H1 (cell line): ENCODE results near the gene OSBPL2. TPM values are rescaled to one million over a fixed set of nuclear protein-coding genes. Genes with fewer than 3 reads are reported as not detected.

Experiments
- CTCF ChIA-PET: fragments of 300-600 bp; sonication (Branson Sonifier 250); formaldehyde crosslinking; loops from one replicate; lab custom pipeline; 2021; ENCODE audit not compliant: partially characterized antibody; lab: Charles Lee
- POLR2A ChIA-PET: fragments of 300-600 bp; sonication (Branson Sonifier 250); formaldehyde crosslinking; loops from one replicate; lab custom pipeline; 2021; ENCODE audit warnings: inconsistent platforms; ENCODE audit not compliant: partially characterized antibody; lab: Charles Lee
- DNase-seq, 2 experiments: peaks; one replicate each; pipeline versions ENCODE4 v3.0.0 to v3.0.0-alpha.2; 2010 to 2022; ENCODE audit warnings: low spot score in 2 of 2, low read depth in 1 of 2, mixed read lengths in 1 of 2
- FAIRE-seq: peaks from 2 replicates; lab custom pipeline; 2011; peaks lifted over from hg19 to GRCh38; lab: Jason Lieb, UNC
- H2AFZ ChIP-seq: 2 replicates; pipeline ENCODE4 v1.8.1; 2012; ENCODE audit warnings: low read length, inconsistent platforms
- H2AK5ac ChIP-seq: 2 replicates; pipeline ENCODE4 v1.6.1; 2013; ENCODE audit warnings: low read depth, low read length
- H2BK120ac ChIP-seq: replicated peaks from 2 replicates; pipeline ENCODE3; 2013; ENCODE audit warnings: low read depth, low read length, inconsistent platforms
- H2BK12ac ChIP-seq: 2 replicates; pipeline ENCODE4 v1.6.1; 2013; ENCODE audit warnings: low read depth, low read length
- H2BK15ac ChIP-seq: 2 replicates; pipeline ENCODE4 v1.6.1; 2013; ENCODE audit warnings: low read length
- H2BK20ac ChIP-seq: 2 replicates; pipeline ENCODE4 v1.6.1; 2013; ENCODE audit warnings: low read length
- H2BK5ac ChIP-seq: 2 replicates; pipeline ENCODE4 v1.6.1; 2013; ENCODE audit warnings: low read depth, low read length
- H3K14ac ChIP-seq: 2 replicates; pipeline ENCODE4 v1.6.1; 2013; ENCODE audit warnings: inconsistent platforms; ENCODE audit not compliant: insufficient read length
- H3K18ac ChIP-seq: 2 replicates; pipeline ENCODE4 v1.6.1; 2013; ENCODE audit warnings: low read length; ENCODE audit errors: extremely low read depth
- H3K23ac ChIP-seq: 2 replicates; pipeline ENCODE4 v1.6.1; 2013; ENCODE audit warnings: inconsistent platforms; ENCODE audit not compliant: insufficient read length
- H3K23me2 ChIP-seq: 2 replicates; pipeline ENCODE4 v1.6.1; 2013; ENCODE audit warnings: low read depth, low read length
- H3K27ac ChIP-seq: 2 replicates; pipeline ENCODE4 v1.6.1; 2011; ENCODE audit warnings: low read depth, low read length, inconsistent platforms
- H3K27me3 ChIP-seq, 4 experiments: replicated peaks in 1 of 4; 1 replicate in 1 of 4; 2 replicates in 3 of 4; pipeline versions ENCODE4 v1.6.1 to v1.8.1; 2011 to 2013; ENCODE audit warnings: low read length in 3 of 4, mild to moderate bottlenecking in 3 of 4, inconsistent platforms in 2 of 4, mixed read lengths in 2 of 4, moderate library complexity in 1 of 4; ENCODE audit not compliant: control insufficient read depth in 3 of 4, insufficient read depth in 3 of 4; ENCODE audit errors: extremely low read depth in 1 of 4
- H3K36me3 ChIP-seq, 4 experiments: 2 replicates each; pipeline versions ENCODE4 v1.6.1 to v1.8.1; 2011 to 2013; ENCODE audit warnings: mild to moderate bottlenecking in 4 of 4, low read length in 3 of 4, moderate library complexity in 2 of 4, control low read depth in 1 of 4, inconsistent platforms in 1 of 4; ENCODE audit not compliant: insufficient read depth in 4 of 4, control insufficient read depth in 2 of 4
- H3K4ac ChIP-seq: replicated peaks from 2 replicates; pipeline ENCODE3; 2013; ENCODE audit warnings: low read length, low read depth, mixed read lengths, inconsistent platforms; ENCODE audit not compliant: insufficient read length
- H3K4me1 ChIP-seq, 4 experiments: replicated peaks in 1 of 4; 1 replicate in 1 of 4; 2 replicates in 3 of 4; pipeline versions ENCODE4 v1.6.1 to v1.8.1; 2011 to 2013; ENCODE audit warnings: low read length in 3 of 4, inconsistent platforms in 2 of 4, mixed read lengths in 1 of 4; ENCODE audit not compliant: insufficient read depth in 4 of 4, control insufficient read depth in 3 of 4
- H3K4me2 ChIP-seq, 2 experiments: 2 replicates each; pipeline versions ENCODE4 v1.6.1 to v1.8.1; 2011 to 2013; ENCODE audit warnings: low read depth in 2 of 2, low read length in 2 of 2, control low read depth in 1 of 2, inconsistent platforms in 1 of 2, mild to moderate bottlenecking in 1 of 2; ENCODE audit not compliant: insufficient read depth in 1 of 2
- H3K4me3 ChIP-seq, 4 experiments: fragments of 200-600, 300-600 bp in 1 of 4; sonication (generic), shearing (Covaris generic), sonication (Bioruptor Twin) in 1 of 4; 2 replicates each; pipeline versions ENCODE4 v1.5.1 to v1.8.1; 2011 to 2016; ENCODE audit warnings: low read length in 4 of 4, low read depth in 3 of 4, control low read depth in 2 of 4, inconsistent platforms in 2 of 4, mild to moderate bottlenecking in 2 of 4, mixed read lengths in 1 of 4, moderate library complexity in 1 of 4; ENCODE audit not compliant: insufficient read depth in 2 of 4; ENCODE audit errors: extremely low read depth in 1 of 4
- H3K56ac ChIP-seq: replicated peaks from 2 replicates; pipeline ENCODE3; 2013; ENCODE audit warnings: low read depth, mild to moderate bottlenecking, mixed read lengths, low read length, inconsistent platforms; ENCODE audit not compliant: insufficient read length
- H3K79me1 ChIP-seq: 2 replicates; pipeline ENCODE4 v1.6.1; 2013; ENCODE audit warnings: low read depth, low read length, control low read depth
- H3K79me2 ChIP-seq, 2 experiments: 2 replicates each; pipeline versions ENCODE4 v1.6.1 to v1.8.1; 2012 to 2013; ENCODE audit warnings: low read length in 2 of 2, mild to moderate bottlenecking in 2 of 2, inconsistent platforms in 1 of 2; ENCODE audit not compliant: insufficient read depth in 2 of 2, control insufficient read depth in 1 of 2
- H3K9ac ChIP-seq, 4 experiments: replicated peaks in 1 of 4; 1 replicate in 1 of 4; 2 replicates in 3 of 4; pipeline versions ENCODE4 v1.6.1 to v1.8.1; 2011 to 2013; ENCODE audit warnings: low read depth in 3 of 4, low read length in 3 of 4, control low read depth in 2 of 4, mild to moderate bottlenecking in 2 of 4, moderate library complexity in 2 of 4, inconsistent platforms in 1 of 4; ENCODE audit errors: extremely low read depth in 1 of 4
- H3K9me3 ChIP-seq, 2 experiments: 2 replicates each; pipeline versions ENCODE4 v1.6.1 to v1.8.1; 2012 to 2013; ENCODE audit warnings: mild to moderate bottlenecking in 2 of 2, moderate library complexity in 2 of 2, control low read depth in 1 of 2, inconsistent platforms in 1 of 2, low read depth in 1 of 2, low read length in 1 of 2, mixed read lengths in 1 of 2; ENCODE audit not compliant: insufficient read depth in 2 of 2
- H4K20me1 ChIP-seq, 2 experiments: replicated peaks in 1 of 2; 2 replicates each; pipeline versions ENCODE3 to v1.8.1; 2011 to 2013; ENCODE audit warnings: inconsistent platforms in 2 of 2, low read length in 2 of 2, mild to moderate bottlenecking in 1 of 2; ENCODE audit not compliant: insufficient read depth in 2 of 2, control insufficient read depth in 1 of 2
- H4K5ac ChIP-seq: 2 replicates; pipeline ENCODE4 v1.6.1; 2013; ENCODE audit warnings: low read length, low read depth, mixed read lengths, inconsistent platforms; ENCODE audit not compliant: insufficient read length
- H4K8ac ChIP-seq: 2 replicates; pipeline ENCODE4 v1.8.0; 2013; ENCODE audit warnings: mild to moderate bottlenecking, moderate library complexity, low read length, inconsistent platforms; ENCODE audit not compliant: insufficient read depth; ENCODE audit errors: extremely low read depth
- H4K91ac ChIP-seq: replicated peaks from 2 replicates; pipeline ENCODE3; 2013; ENCODE audit warnings: low read length, mixed read lengths, inconsistent platforms; ENCODE audit not compliant: insufficient read length
- BRCA1 ChIP-seq: IDR thresholded peaks from 2 replicates; pipeline ENCODE4 v1.6.1; 2012; ENCODE audit warnings: low read depth, low read length, improper control_type of control experiment
- CEBPB ChIP-seq: IDR thresholded peaks from 2 replicates; pipeline ENCODE4 v1.6.1; 2012; ENCODE audit warnings: low read depth, low read length
- RAD21 ChIP-seq, 2 experiments: IDR thresholded peaks in 1 of 2; conservative IDR thresholded peaks in 1 of 2; 2 replicates each; pipeline ENCODE4 v1.6.1; 2011; ENCODE audit warnings: low read depth in 2 of 2, low read length in 2 of 2, improper control_type of control experiment in 1 of 2, inconsistent platforms in 1 of 2, mild to moderate bottlenecking in 1 of 2, moderate library complexity in 1 of 2
- WGBS, 2 experiments: shearing (Covaris generic) in 1 of 2; methylation state at CpG; one replicate each; pipeline versions ENCODE4 v1.1.6 to v1.1.7; 2013 to 2015; ENCODE audit warnings: low lambda C conversion rate in 2 of 2, mixed read lengths in 2 of 2, inconsistent platforms in 1 of 2, low coverage in 1 of 2, missing lambda C conversion rate in 1 of 2; ENCODE audit not compliant: insufficient replicate concordance in 2 of 2, insufficient coverage in 1 of 2, insufficient read length in 1 of 2; ENCODE audit errors: extremely low coverage in 1 of 2, missing lambda C conversion rate in 1 of 2; 5-methylcytosine and 5-hydroxymethylcytosine counted together
- polyA plus RNA-seq, 7 experiments: library from polyadenylated mRNA; depleted of rRNA in 3 of 7; stranded (reverse) in 5 of 7; unstranded in 2 of 7; fragments of >200 nt in 5 of 7; fragments of 200-250 nt in 2 of 7; gene quantifications; 1 replicate in 5 of 7; 2 replicates in 1 of 7; 4 replicates in 1 of 7; pipeline versions ENCODE4 v1.2.1 to v1.2.3, GENCODE V29; 2011 to 2013; ENCODE audit warnings: missing spikeins in 2 of 7, mixed read lengths in 2 of 7
- total RNA-seq: library from RNA; stranded (reverse); fragmentation: NEBNext Ultra II Directional; extraction: Animal tissue kit (Norgen Biotek cat#: 25700); gene quantifications from 2 replicates; pipeline ENCODE4 v1.2.1, GENCODE V29; 2021

OSBPL2 gene
- total and polyA plus RNA-seq, 2 of the 8 experiments (the other 6 are each of a cell fraction or from before 2014, with no cell fraction given), result 11.7 to 42.4 TPM

DNA sequence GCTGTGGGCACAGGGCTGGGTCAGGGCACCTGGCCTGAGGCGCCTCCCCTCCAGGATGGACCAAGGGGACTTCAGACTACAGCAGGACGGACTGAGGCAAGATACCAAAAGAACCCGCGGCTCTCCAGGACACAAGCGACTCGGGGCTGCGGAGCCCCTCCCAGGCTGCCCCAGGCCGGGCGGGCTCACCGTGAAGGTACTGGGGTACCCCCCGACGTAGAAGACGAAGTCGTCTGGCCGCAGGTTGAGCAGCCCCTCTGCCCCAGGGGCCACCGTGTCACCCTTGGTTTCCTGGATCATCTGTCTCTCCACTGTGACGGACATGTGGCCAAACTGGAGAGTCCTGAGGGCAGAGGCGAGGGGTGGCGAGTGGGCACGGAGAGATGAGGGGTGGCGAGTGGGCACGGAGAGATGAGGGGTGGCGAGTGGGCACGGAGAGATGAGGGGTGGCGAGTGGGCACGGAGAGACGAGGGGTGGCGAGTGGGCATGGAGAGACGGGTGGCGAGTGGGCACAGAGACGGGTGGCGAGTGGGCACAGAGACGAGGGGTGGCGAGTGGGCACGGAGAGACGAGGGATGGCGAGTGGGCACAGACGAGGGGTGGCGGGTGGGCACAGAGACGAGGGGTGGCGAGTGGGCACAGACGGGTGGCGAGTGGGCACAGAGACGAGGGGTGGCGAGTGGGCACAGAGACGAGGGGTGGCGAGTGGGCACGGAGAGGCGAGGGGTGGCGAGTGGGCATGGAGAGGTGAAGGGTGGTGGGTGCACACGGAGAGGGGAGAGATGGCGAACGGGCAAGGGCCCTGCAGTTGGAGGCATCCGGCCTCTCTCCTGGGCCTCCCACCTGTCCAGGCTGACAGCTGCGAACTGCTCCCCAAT is 75.4 kb downstream of the OSBPL2 start:
- Histone ChIP-seq H2BK120ac (no peak overlapping the region), H3K23ac (no peak overlapping the region), H2BK15ac (no peak overlapping the region), H4K20me1 (peaks cover 0 to 13% of the 10 kb centered on the region in 2 experiments), H3K56ac (no peak overlapping the region), H3K27ac (no peak overlapping the region), H3K4me3 (no peak overlapping the region), H2BK5ac (no peak overlapping the region), H2BK20ac (no peak overlapping the region), H3K14ac (no peak overlapping the region), H3K79me2 (no peaks in the 10 kb centered on the region; a peak in 1 of 4 replicates), H3K23me2 (no peaks in the 10 kb centered on the region), H2BK12ac (no peak overlapping the region), H2AFZ (no peak overlapping the region), H3K4ac (no peak overlapping the region), H2AK5ac (no peak overlapping the region), H3K4me2 (no peak overlapping the region), H3K9me3 (peaks cover 0 to 17% of the 10 kb centered on the region in 2 experiments; a peak in 2 of 4 replicates), H3K36me3 (peaks cover 39 to 92% (median 75%) of the 10 kb centered on the region in 4 experiments), H3K79me1 (no peaks in the 10 kb centered on the region), H3K9ac (no peak overlapping the region), H3K18ac (no peak overlapping the region), H4K91ac (no peak overlapping the region), H4K8ac (no peak overlapping the region; the same call in 1 of the 2 replicates), H3K4me1 (no peaks in the 10 kb centered on the region), H4K5ac (no peak overlapping the region), H3K27me3 (no peaks in the 10 kb centered on the region)
- FAIRE-seq (no peak), DNase-seq (no peak)
- 88% methylated on average over 27 of the region's 55 CpGs; no CpG with 5 or more reads in 1 of the 2 experiments for WGBS, 2 experiments
- TF ChIP-seq RAD21 (IDR thresholded peaks at IDR 0.05 in 1 of 2, conservative IDR thresholded peaks at IDR 0.05 in 1 of 2; ENCODE audit: low read depth in 2 of 2, low read length in 2 of 2) (no peak), CEBPB (no peak), BRCA1 (no peak)
- POLR2A ChIA-PET, result interaction anchor here (0.9 to 11.7 kb wide), 7 partner anchors 8 to 74 kb away, joined by 3 to 151 read pairs (median 24); partner anchors contain the start of genes ADRM1 and RPS21
- CTCF ChIA-PET, result interaction anchor here (1.0 to 1.4 kb wide), 5 partner anchors 8 to 56 kb away, joined by 3 to 4 read pairs (median 4); no protein-coding TSS in a partner anchor
